ENCODE data around the gene SDK2. TPM values are rescaled to one million over a fixed set of nuclear protein-coding genes. Genes with fewer than 3 reads are reported as not detected.

The SDK2 gene
- total and polyA plus RNA-seq, 2 experiments from 2014 or later, result 0.74 to 5.1 TPM

GRCh38 chr17:73630965-73631595 is 13.2 kb downstream of the SDK2 start:
- peaks cover 9% of the 10 kb centered on the region for H3K27me3 Mint-ChIP-seq (ENCODE audit: insufficient read depth, low read depth, poor library complexity)
- TF ChIP-seq POLR2AphosphoS5 (IDR thresholded peaks at IDR 0.05; ENCODE audit: low read depth) (no peak), ZNF331 (CRISPR knock-in tag; IDR thresholded peaks at IDR 0.05; ENCODE audit: low read depth) (no peak), EZH2 (IDR thresholded peaks at IDR 0.05; ENCODE audit: low read depth, unreplicated experiment) (no peak), CREB1 (CRISPR knock-in tag; IDR thresholded peaks at IDR 0.05; ENCODE audit: low read depth) (no peak), EZH2phosphoT487 (IDR thresholded peaks at IDR 0.05; ENCODE audit: unreplicated experiment) (no peak), NANOG (IDR thresholded peaks at IDR 0.05; ENCODE audit: borderline replicate concordance) (no peak)
- TF ChIP-seq, protein P1, sequence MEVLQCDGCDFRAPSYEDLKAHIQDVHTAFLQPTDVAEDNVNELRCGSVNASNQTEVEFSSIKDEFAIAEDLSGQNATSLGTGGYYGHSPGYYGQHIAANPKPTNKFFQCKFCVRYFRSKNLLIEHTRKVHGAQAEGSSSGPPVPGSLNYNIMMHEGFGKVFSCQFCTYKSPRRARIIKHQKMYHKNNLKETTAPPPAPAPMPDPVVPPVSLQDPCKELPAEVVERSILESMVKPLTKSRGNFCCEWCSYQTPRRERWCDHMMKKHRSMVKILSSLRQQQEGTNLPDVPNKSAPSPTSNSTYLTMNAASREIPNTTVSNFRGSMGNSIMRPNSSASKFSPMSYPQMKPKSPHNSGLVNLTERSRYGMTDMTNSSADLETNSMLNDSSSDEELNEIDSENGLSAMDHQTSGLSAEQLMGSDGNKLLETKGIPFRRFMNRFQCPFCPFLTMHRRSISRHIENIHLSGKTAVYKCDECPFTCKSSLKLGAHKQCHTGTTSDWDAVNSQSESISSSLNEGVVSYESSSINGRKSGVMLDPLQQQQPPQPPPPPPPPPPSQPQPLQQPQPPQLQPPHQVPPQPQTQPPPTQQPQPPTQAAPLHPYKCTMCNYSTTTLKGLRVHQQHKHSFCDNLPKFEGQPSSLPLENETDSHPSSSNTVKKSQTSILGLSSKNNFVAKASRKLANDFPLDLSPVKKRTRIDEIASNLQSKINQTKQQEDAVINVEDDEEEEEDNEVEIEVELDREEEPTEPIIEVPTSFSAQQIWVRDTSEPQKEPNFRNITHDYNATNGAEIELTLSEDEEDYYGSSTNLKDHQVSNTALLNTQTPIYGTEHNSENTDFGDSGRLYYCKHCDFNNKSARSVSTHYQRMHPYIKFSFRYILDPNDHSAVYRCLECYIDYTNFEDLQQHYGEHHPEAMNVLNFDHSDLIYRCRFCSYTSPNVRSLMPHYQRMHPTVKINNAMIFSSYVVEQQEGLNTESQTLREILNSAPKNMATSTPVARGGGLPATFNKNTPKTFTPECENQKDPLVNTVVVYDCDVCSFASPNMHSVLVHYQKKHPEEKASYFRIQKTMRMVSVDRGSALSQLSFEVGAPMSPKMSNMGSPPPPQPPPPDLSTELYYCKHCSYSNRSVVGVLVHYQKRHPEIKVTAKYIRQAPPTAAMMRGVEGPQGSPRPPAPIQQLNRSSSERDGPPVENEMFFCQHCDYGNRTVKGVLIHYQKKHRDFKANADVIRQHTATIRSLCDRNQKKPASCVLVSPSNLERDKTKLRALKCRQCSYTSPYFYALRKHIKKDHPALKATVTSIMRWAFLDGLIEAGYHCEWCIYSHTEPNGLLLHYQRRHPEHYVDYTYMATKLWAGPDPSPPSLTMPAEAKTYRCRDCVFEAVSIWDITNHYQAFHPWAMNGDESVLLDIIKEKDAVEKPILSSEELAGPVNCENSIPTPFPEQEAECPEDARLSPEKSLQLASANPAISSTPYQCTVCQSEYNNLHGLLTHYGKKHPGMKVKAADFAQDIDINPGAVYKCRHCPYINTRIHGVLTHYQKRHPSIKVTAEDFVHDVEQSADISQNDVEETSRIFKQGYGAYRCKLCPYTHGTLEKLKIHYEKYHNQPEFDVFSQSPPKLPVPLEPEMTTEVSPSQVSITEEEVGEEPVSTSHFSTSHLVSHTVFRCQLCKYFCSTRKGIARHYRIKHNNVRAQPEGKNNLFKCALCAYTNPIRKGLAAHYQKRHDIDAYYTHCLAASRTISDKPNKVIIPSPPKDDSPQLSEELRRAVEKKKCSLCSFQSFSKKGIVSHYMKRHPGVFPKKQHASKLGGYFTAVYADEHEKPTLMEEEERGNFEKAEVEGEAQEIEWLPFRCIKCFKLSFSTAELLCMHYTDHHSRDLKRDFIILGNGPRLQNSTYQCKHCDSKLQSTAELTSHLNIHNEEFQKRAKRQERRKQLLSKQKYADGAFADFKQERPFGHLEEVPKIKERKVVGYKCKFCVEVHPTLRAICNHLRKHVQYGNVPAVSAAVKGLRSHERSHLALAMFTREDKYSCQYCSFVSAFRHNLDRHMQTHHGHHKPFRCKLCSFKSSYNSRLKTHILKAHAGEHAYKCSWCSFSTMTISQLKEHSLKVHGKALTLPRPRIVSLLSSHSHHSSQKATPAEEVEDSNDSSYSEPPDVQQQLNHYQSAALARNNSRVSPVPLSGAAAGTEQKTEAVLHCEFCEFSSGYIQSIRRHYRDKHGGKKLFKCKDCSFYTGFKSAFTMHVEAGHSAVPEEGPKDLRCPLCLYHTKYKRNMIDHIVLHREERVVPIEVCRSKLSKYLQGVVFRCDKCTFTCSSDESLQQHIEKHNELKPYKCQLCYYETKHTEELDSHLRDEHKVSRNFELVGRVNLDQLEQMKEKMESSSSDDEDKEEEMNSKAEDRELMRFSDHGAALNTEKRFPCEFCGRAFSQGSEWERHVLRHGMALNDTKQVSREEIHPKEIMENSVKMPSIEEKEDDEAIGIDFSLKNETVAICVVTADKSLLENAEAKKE (CRISPR knock-in tag; IDR thresholded peaks at IDR 0.05), result no peak
- Histone ChIP-seq H3K9me2 (ENCODE audit: insufficient read depth) (no peaks in the 10 kb centered on the region), H3F3A (replicated peaks; ENCODE audit: low read depth) (no peaks in the 10 kb centered on the region), H4K20me1 (replicated peaks; ENCODE audit: insufficient read depth) (no peaks in the 10 kb centered on the region), H3K36me3 (ENCODE audit: insufficient read depth) (no peaks in the 10 kb centered on the region), H2AFZ (no peak overlapping the region), H3K4me3 (no peak overlapping the region), H3K27me3 (ENCODE audit: insufficient read depth) (no peaks in the 10 kb centered on the region), H3K4me2 (no peak overlapping the region), H3K27ac (ENCODE audit: low read depth) (no peak overlapping the region), H3K4me1 (ENCODE audit: insufficient read depth) (no peaks in the 10 kb centered on the region; the same call in 1 of the 2 replicates), H3K79me2 (replicated peaks; ENCODE audit: insufficient read depth) (no peaks in the 10 kb centered on the region)
- H3K27ac Mint-ChIP-seq, result no peak overlapping the region
- DNase-seq (ENCODE audit: low spot score), result no peak
- peaks cover 11% of the 10 kb centered on the region for H3K4me1 Mint-ChIP-seq
- no peaks in the 10 kb centered on the region for H3K36me3 Mint-ChIP-seq (ENCODE audit: low read depth)
- ATAC-seq, result no peak
- no peaks in the 10 kb centered on the region for H3K9me3 Mint-ChIP-seq
- H3K4me3 Mint-ChIP-seq, result no peak overlapping the region
